Thymus (tissue), 11 donors: ENCODE results near the gene TMCO5A. TPM values are rescaled to one million over a fixed set of nuclear protein-coding genes. Genes with fewer than 3 reads are reported as not detected.

Experiments
- DNase-seq, 9 donors: peaks; one replicate each; pipeline ENCODE4 v3.0.0-alpha.2; 2013; ENCODE audit warnings: low spot score in 9 of 9, low read depth in 6 of 9, missing footprints in 1 of 9
- H3K27ac ChIP-seq, 2 donors: one replicate each; pipeline ENCODE4 v1.5.1; 2013; ENCODE audit warnings: control low read depth in 1 of 2, low read depth in 1 of 2, low read length in 1 of 2, mild to moderate bottlenecking in 1 of 2, moderate library complexity in 1 of 2
- H3K27me3 ChIP-seq, 2 donors: one replicate each; pipeline ENCODE4 v1.5.1; 2013; ENCODE audit warnings: low read length in 1 of 2; ENCODE audit not compliant: control insufficient read depth in 2 of 2, insufficient read depth in 1 of 2
- H3K36me3 ChIP-seq, 2 donors: one replicate each; pipeline ENCODE4 v1.5.1; 2013; ENCODE audit warnings: low read length in 1 of 2, mild to moderate bottlenecking in 1 of 2, moderate library complexity in 1 of 2; ENCODE audit not compliant: control insufficient read depth in 2 of 2, insufficient read depth in 2 of 2
- H3K4me1 ChIP-seq, 2 donors: one replicate each; pipeline ENCODE4 v1.5.1; 2013; ENCODE audit warnings: low read length in 2 of 2; ENCODE audit not compliant: control insufficient read depth in 2 of 2, insufficient read depth in 2 of 2
- H3K4me3 ChIP-seq, 2 donors: one replicate each; pipeline ENCODE4 v1.5.1; 2013; ENCODE audit warnings: low read length in 2 of 2, control low read depth in 1 of 2, mild to moderate bottlenecking in 1 of 2
- H3K9me3 ChIP-seq, 2 donors: one replicate each; pipeline ENCODE4 v1.5.1; 2013; ENCODE audit warnings: low read length in 1 of 2, mild to moderate bottlenecking in 1 of 2; ENCODE audit not compliant: control insufficient read depth in 2 of 2, insufficient read depth in 1 of 2
- WGBS: extraction: QIAGEN DNeasy Blood & Tissue Kit; methylation state at CpG from one replicate; pipeline ENCODE4 v1.1.7; 2013; 5-methylcytosine and 5-hydroxymethylcytosine counted together
- polyA plus RNA-seq: library from polyadenylated mRNA; stranded (reverse); fragments of 200-250 nt; gene quantifications from one replicate; pipeline ENCODE4 v1.2.3, GENCODE V29; 2013
- total RNA-seq: library from RNA; stranded (reverse); fragments of 120-200 nt; gene quantifications from one replicate; pipeline ENCODE4 v1.2.4, GENCODE V29; 2013
- donor health status: healthy.

The TMCO5A gene
- total and polyA plus RNA-seq, 2 donors: 0.27 TPM; not detected in 1

DNA sequence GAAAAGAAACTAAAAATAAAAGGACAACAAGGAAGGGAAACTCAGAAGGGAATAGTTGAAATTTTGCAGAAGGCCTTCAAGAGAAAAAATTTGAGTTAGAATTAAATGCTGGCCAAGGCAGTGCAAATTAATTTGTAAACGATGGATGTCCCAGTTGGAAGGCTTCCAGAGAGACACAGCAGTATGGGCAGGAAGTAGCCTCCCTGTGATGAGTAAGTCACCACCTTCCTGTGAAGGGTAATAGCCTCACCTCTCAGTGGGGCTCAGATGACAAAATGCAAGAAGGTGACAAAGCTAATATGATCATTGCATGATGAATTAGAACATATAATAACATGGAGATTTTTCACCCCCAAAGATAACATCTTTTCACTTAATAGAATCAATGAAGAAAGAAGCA, 27.3 kb upstream of the TMCO5A start:
- Histone ChIP-seq H3K36me3 (no peaks in the 10 kb centered on the region), H3K27me3 (no peaks in the 10 kb centered on the region), H3K4me3 (no peak overlapping the region), H3K27ac (no peak overlapping the region), H3K4me1 (no peaks in the 10 kb centered on the region), H3K9me3 (no peaks in the 10 kb centered on the region)
- no peak for DNase-seq
- WGBS: 68% methylated on average over 1 of the region's 1 CpG

DNA sequence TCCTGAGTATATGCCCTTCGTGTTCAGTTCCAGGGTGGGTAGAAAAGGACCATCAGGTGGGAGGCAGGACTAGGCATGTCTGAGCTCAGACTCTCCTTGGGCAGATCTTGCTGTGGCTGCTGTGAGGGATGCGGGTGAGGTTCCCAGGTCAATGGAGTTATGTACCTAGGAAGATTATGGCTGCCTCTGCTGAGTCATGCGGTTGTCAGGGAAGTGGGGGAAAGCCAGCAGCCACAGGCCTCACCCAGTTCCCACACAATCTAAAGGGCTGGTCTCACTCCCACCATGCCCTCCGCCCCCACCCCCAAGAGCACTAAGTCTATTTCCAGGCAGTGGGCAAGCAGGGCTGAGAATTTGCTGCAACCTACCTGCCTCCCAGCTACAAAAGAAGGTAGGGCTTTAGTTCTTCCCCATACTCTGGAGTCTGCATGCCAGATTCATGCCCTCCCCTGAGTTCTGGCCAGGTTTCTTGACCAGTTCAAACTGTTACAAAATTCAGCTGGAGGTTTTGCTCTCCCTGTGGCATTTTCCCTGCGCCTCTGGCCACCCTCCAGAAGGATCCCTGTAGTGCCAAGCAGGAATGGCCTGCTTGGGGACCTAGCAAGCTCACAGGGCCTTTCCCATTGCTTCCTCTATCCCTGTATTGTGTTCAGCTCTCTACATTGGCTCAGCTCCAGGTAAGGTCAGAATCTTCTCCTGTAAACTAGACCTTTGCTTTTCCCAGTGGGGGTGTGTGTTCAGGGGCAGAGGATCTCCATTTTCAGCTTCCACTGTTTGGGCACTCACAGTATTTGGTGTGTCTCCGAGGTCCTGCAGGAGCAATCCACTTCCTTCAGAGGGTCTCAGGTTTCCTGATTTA, 12.7 kb upstream of the TMCO5A start:
- Histone ChIP-seq H3K4me1 (no peaks in the 10 kb centered on the region), H3K9me3 (no peaks in the 10 kb centered on the region), H3K27ac (no peak overlapping the region), H3K27me3 (no peaks in the 10 kb centered on the region), H3K36me3 (no peaks in the 10 kb centered on the region), H3K4me3 (no peak overlapping the region)
- DNase-seq: no peak
- WGBS: 90% methylated on average over 6 of the region's 6 CpGs

DNA sequence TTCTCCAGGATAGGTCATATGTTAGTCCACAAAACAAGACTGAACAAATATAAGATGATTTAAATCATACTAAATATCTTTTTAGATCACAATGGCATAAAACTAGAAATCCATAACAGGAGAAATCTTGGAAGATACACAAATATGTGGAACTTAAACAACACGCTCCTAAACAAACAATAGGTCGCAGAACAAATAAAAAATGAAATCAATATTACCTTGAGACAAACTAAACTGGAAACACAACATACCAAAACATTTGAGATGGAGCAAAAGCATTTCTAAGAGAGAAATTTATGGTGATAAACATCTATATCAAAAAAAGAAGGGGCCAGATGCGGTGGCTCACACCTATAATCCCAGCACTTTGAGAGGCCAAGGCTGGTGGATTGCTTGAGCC, 8.3 kb upstream of the TMCO5A start:
- no peaks in the 10 kb centered on the region for H3K36me3 ChIP-seq
- WGBS: 98% methylated on average over 3 of the region's 3 CpGs
- no peak overlapping the region for H3K27ac ChIP-seq
- no peak overlapping the region for H3K4me3 ChIP-seq
- H3K9me3 ChIP-seq: no peaks in the 10 kb centered on the region
- DNase-seq: no peak
- no peaks in the 10 kb centered on the region for H3K4me1 ChIP-seq
- no peaks in the 10 kb centered on the region for H3K27me3 ChIP-seq

DNA sequence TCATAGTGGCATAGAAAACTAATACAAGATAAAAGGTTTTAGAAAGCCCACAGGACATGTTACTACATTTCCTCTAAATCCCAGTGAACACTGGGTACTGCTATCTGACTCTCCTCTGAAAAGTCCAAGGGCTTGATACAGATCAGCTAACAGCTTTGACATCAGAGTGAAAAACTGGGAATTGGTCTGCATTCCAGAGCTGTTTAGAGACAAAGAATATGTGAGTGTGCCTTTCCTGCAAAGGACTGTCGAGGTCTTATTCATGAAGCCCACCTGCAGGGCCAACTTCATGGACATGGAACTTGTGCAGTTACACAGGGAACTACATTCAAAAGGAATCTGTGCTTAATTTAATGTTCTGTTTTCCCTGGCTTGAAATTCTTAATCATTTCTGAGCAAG, 5.2 kb upstream of the TMCO5A start:
- Histone ChIP-seq H3K4me3 (no peak overlapping the region), H3K4me1 (no peaks in the 10 kb centered on the region), H3K36me3 (no peaks in the 10 kb centered on the region), H3K27me3 (no peaks in the 10 kb centered on the region), H3K9me3 (no peaks in the 10 kb centered on the region), H3K27ac (no peak overlapping the region)
- DNase-seq: no peak
- 78% methylated on average over 1 of the region's 1 CpG for WGBS

DNA sequence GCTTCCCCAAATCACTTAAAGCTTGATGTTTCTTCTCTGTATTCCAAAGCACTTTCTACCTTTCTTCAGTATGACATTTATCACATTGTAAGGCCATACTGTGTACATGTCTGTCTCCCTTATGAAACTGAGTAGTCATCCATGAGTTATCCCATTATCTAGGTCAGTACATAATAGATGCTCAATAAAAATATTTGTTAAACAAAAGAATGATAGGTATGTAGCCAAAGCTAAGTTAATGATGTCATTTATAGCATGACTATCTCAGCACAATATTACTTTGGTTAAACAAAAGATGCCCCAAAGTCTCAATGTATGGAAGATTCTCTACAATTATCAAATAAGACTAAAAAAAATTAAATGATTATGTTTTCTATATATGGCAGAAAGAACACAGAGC, 3.1 kb upstream of the TMCO5A start:
- H3K27ac ChIP-seq: no peak overlapping the region
- DNase-seq: no peak
- H3K36me3 ChIP-seq: no peaks in the 10 kb centered on the region
- no peaks in the 10 kb centered on the region for H3K9me3 ChIP-seq
- no peaks in the 10 kb centered on the region for H3K27me3 ChIP-seq
- H3K4me1 ChIP-seq: no peaks in the 10 kb centered on the region
- H3K4me3 ChIP-seq: no peak overlapping the region

DNA sequence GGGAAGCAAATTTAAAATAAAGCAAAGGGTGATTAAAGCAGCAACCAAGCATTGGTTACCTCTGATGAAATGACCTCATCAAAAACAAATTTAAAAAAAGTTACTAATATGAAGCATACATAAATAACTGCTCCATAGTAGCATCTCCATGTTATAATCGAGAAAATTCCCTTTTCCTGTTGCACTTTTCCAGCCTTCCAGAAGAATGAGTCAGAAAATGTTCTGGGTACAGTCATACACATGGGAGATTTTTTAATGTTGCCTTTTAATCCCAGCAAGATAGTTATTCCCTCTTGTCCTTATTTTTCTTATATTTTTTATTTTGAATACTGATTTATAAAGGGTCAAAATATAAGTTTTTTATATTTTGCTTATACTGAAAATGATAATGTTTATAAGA, 2.6 kb upstream of the TMCO5A start:
- Histone ChIP-seq H3K27me3 (no peaks in the 10 kb centered on the region), H3K27ac (no peak overlapping the region), H3K4me1 (no peaks in the 10 kb centered on the region), H3K36me3 (no peaks in the 10 kb centered on the region), H3K9me3 (no peaks in the 10 kb centered on the region), H3K4me3 (no peak overlapping the region)
- 91% methylated on average over 1 of the region's 1 CpG for WGBS
- no peak for DNase-seq

DNA sequence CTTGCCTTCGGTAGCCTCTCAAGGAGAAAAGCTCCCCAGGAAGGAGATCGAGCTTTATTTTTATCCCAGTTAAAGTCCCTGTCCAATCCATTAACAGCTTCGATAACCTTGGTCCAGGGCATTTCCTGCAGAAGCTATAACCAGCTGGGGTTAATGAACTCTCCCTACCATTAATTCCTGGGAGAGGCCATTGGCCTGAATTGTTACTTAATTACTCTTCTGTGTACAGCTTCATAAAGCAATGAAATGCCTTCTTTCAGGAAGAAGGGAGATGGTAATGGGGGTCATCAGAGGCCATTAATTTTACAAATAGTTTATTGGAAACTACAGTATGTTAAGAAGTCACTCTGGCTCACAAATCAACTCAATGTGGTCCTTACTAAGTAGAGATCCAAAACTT, 1.9 kb upstream of the TMCO5A start:
- H3K27ac ChIP-seq: no peak overlapping the region
- H3K9me3 ChIP-seq: no peaks in the 10 kb centered on the region
- H3K36me3 ChIP-seq: no peaks in the 10 kb centered on the region
- no peaks in the 10 kb centered on the region for H3K27me3 ChIP-seq
- H3K4me3 ChIP-seq: no peak overlapping the region
- no peaks in the 10 kb centered on the region for H3K4me1 ChIP-seq
- WGBS: 93% methylated on average over 3 of the region's 3 CpGs
- no peak for DNase-seq

DNA sequence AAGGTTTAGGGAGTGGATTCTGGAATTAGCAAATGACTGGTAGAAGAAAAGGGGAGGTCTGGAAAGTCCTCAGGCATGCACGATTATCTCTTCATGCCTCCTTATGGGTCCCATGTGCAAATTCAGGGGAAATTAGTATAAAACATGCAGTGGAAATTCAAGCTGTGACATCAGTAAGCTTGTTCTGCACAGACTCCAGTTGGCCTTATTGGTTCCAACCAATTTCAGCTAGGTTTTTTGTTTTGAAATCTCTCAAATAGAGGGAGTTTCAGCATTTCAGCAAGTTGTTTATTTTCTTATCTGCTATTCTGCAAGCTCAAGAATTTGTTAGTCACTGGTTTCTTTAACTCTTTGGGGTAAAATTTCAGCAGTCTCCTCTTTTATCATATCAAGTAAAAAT, 774 bp upstream of the TMCO5A start:
- H3K4me1 ChIP-seq: no peaks in the 10 kb centered on the region
- no peaks in the 10 kb centered on the region for H3K9me3 ChIP-seq
- 89% methylated on average over 1 of the region's 1 CpG for WGBS
- no peaks in the 10 kb centered on the region for H3K36me3 ChIP-seq
- no peaks in the 10 kb centered on the region for H3K27me3 ChIP-seq
- no peak overlapping the region for H3K27ac ChIP-seq
- H3K4me3 ChIP-seq: no peak overlapping the region
- DNase-seq: no peak

DNA sequence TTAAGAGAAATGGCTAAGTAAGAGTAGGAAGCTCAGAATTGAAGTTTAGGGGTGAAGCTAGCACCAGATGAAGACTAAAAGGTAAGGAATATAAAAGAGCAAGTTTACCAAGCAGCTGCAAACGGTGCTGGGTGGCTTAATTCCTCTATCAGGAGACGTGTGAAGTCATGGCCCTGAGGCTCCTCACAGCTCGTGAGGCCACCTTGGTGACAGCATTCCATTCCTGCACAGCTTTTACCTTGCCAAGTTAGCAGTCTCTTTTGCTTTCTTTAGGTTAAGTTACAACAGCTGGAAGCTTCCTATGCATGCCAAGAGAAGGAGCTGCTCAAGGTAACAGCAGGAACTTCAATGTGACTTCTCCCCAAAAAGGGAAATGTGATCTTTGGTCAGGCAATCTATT, 6.4 kb downstream of the TMCO5A start:
- DNase-seq: no peak
- Histone ChIP-seq H3K4me3 (no peak overlapping the region), H3K4me1 (no peaks in the 10 kb centered on the region), H3K9me3 (no peaks in the 10 kb centered on the region), H3K27me3 (no peaks in the 10 kb centered on the region), H3K27ac (no peak overlapping the region), H3K36me3 (no peaks in the 10 kb centered on the region)
- WGBS: 82% methylated on average over 3 of the region's 3 CpGs
